NCI-H1694 (cell line): ENCODE data around the gene SMIM12.

Experiments
- DNase-seq: peaks from one replicate; lab custom pipeline; 2025; lab: John Stamatoyannopoulos, UW

The SMIM12 gene

GRCh38 chr1:34859446-34860200 is at the start of gene SMIM12:
Gene SMIM12 (minus strand): TSS chr1:34859749. CDS start chr1:34855977, 3,772 bp downstream.
- DNase-seq = peak; percentile 53

- no peak for DNase-seq
Observed at GRCh38 chr1:34908369-34908768, 48.8 kb upstream of the SMIM12 start.

GRCh38 chr1:34907487-34908090 is 48.0 kb upstream of the SMIM12 start:
- DNase-seq = no peak

GRCh38 chr1:34906756-34907155 is 47.2 kb upstream of the SMIM12 start:
- DNase-seq = peak; percentile 63

- no peak for DNase-seq
Observed at GRCh38 chr1:34906222-34906621, 46.7 kb upstream of the SMIM12 start.

- DNase-seq = no peak
Observed at GRCh38 chr1:34905098-34905459, 45.5 kb upstream of the SMIM12 start.

GRCh38 chr1:34904236-34905097 is 44.9 kb upstream of the SMIM12 start:
- DNase-seq = no peak

- DNase-seq = no peak
Observed at GRCh38 chr1:34901919-34902318, 42.4 kb upstream of the SMIM12 start.

- no peak for DNase-seq
Observed at GRCh38 chr1:34900775-34901502, 41.4 kb upstream of the SMIM12 start.

- no peak for DNase-seq
Observed at GRCh38 chr1:34899906-34900305, 40.4 kb upstream of the SMIM12 start.

GRCh38 chr1:34899471-34899870 is 39.9 kb upstream of the SMIM12 start:
- DNase-seq = no peak

GRCh38 chr1:34898330-34898761 is 38.8 kb upstream of the SMIM12 start:
- no peak for DNase-seq

- DNase-seq = no peak
Observed at GRCh38 chr1:34896612-34897011, 37.1 kb upstream of the SMIM12 start.

- DNase-seq = no peak
Observed at GRCh38 chr1:34889705-34890104, 30.2 kb upstream of the SMIM12 start.

- no peak for DNase-seq
Observed at GRCh38 chr1:34887593-34887992, 28.0 kb upstream of the SMIM12 start.

- no peak for DNase-seq
Observed at GRCh38 chr1:34885405-34886247, 26.1 kb upstream of the SMIM12 start.

- DNase-seq = no peak
Observed at GRCh38 chr1:34884961-34885360, 25.4 kb upstream of the SMIM12 start.

GRCh38 chr1:34884536-34884935 is 25.0 kb upstream of the SMIM12 start:
- DNase-seq = no peak

GRCh38 chr1:34879230-34879629 is 19.7 kb upstream of the SMIM12 start:
- DNase-seq = no peak

GRCh38 chr1:34876406-34876805 is 16.9 kb upstream of the SMIM12 start:
- DNase-seq = no peak

GRCh38 chr1:34874296-34874952 is 14.9 kb upstream of the SMIM12 start:
- no peak for DNase-seq
